GM23338 (cell line): ENCODE results near the gene STEAP3. TPM values are rescaled to one million over a fixed set of nuclear protein-coding genes. Genes with fewer than 3 reads are reported as not detected.

Source experiments
- ATAC-seq: fragments of 200-7000 bp; cut with Tn5 transposase; 3 replicates; pipeline ENCODE4 v1.9.1; 2020
- DNase-seq: peaks from one replicate; pipeline ENCODE4 v3.0.0-alpha.2; 2015; ENCODE audit warnings: low spot score
- H2AFZ ChIP-seq: fragments of 200-600 bp; sonication (generic); 2 replicates; pipeline ENCODE4 v1.8.0; 2016; ENCODE audit warnings: antibody characterized with exemption, mild to moderate bottlenecking, moderate library complexity
- H3F3A ChIP-seq: fragments of 200-600 bp; sonication (generic); replicated peaks from 2 replicates; pipeline ENCODE4 v1.8.0; 2017; ENCODE audit warnings: antibody characterized with exemption, mixed run types, low read depth
- H3K27ac ChIP-seq: fragments of 200-600 bp; sonication (generic); 2 replicates; pipeline ENCODE4 v1.6.1; 2016; ENCODE audit warnings: low read depth
- H3K27me3 ChIP-seq: fragments of 200-600 bp; sonication (generic); 2 replicates; pipeline ENCODE4 v1.8.0; 2016; ENCODE audit warnings: mild to moderate bottlenecking, mixed run types, moderate library complexity; ENCODE audit not compliant: insufficient read depth
- H3K36me3 ChIP-seq: fragments of 200-600 bp; sonication (generic); 2 replicates; pipeline ENCODE4 v1.8.0; 2016; ENCODE audit warnings: mild to moderate bottlenecking; ENCODE audit not compliant: insufficient read depth
- H3K4me1 ChIP-seq: fragments of 200-600 bp; sonication (generic); 2 replicates; pipeline ENCODE4 v1.8.0; 2016; ENCODE audit warnings: mild to moderate bottlenecking, moderate library complexity; ENCODE audit not compliant: insufficient read depth
- H3K4me2 ChIP-seq: fragments of 200-600 bp; sonication (generic); 2 replicates; pipeline ENCODE4 v1.7.1; 2017; ENCODE audit warnings: mixed run types
- H3K4me3 ChIP-seq: fragments of 200-600 bp; sonication (generic); 2 replicates; pipeline ENCODE4 v1.6.1; 2016; ENCODE audit warnings: mixed run types
- H3K79me2 ChIP-seq: fragments of 200-600 bp; sonication (generic); replicated peaks from 2 replicates; pipeline ENCODE4 v1.8.0; 2017; ENCODE audit warnings: mild to moderate bottlenecking; ENCODE audit not compliant: insufficient read depth
- H3K9me2 ChIP-seq: fragments of 200-600 bp; sonication (generic); 2 replicates; pipeline ENCODE4 v1.8.0; 2017; ENCODE audit not compliant: insufficient read depth
- H4K20me1 ChIP-seq: fragments of 200-600 bp; sonication (generic); replicated peaks from 2 replicates; pipeline ENCODE4 v1.8.0; 2017; ENCODE audit warnings: mild to moderate bottlenecking; ENCODE audit not compliant: insufficient read depth
- H3K27ac Mint-ChIP-seq: 2 replicates; pipeline ENCODE4 v1.8.0; 2020; ENCODE audit warnings: inconsistent platforms, mild to moderate bottlenecking, moderate library complexity, mixed read lengths
- H3K27me3 Mint-ChIP-seq: 3 replicates; pipeline ENCODE4 v1.8.0; 2022; ENCODE audit warnings: low read depth, mild to moderate bottlenecking, moderate library complexity, mixed read lengths, inconsistent platforms; ENCODE audit not compliant: insufficient read depth, poor library complexity
- H3K36me3 Mint-ChIP-seq: 3 replicates; pipeline ENCODE4 v1.8.0; 2021; ENCODE audit warnings: low read depth, mild to moderate bottlenecking, inconsistent platforms, moderate library complexity, mixed read lengths
- H3K4me1 Mint-ChIP-seq: 3 replicates; pipeline ENCODE4 v1.8.0; 2020; ENCODE audit warnings: mild to moderate bottlenecking, inconsistent platforms, mixed read lengths
- H3K4me3 Mint-ChIP-seq: 3 replicates; pipeline ENCODE4 v1.8.0; 2021; ENCODE audit warnings: moderate library complexity, mild to moderate bottlenecking, inconsistent platforms, mixed read lengths
- H3K9me3 Mint-ChIP-seq: 3 replicates; pipeline ENCODE4 v1.8.0; 2020; ENCODE audit warnings: moderate library complexity, mild to moderate bottlenecking, inconsistent platforms, mixed read lengths
- CREB1 ChIP-seq: fragments of 250-450 bp; sonication (Bioruptor Pico); IDR thresholded peaks from 2 replicates; pipeline ENCODE4 v1.5.0; 2020; ENCODE audit warnings: low read depth, mild to moderate bottlenecking, moderate library complexity
- CTCF ChIP-seq, 2 experiments: fragments of 200-600 bp in 1 of 2; sonication (generic) in 1 of 2; conservative IDR thresholded peaks; 2 replicates each; pipeline versions ENCODE4 v1.5.1 to v1.6.1; 2016 to 2017; ENCODE audit warnings: antibody characterized with exemption in 2 of 2, low read depth in 2 of 2, mild to moderate bottlenecking in 2 of 2, moderate library complexity in 1 of 2
- ETS1 ChIP-seq: IDR thresholded peaks from 2 replicates; pipeline ENCODE4 v1.6.1; 2016; ENCODE audit warnings: antibody characterized with exemption
- EZH2 ChIP-seq: fragments of 200-600 bp; sonication (generic); IDR thresholded peaks from one replicate; pipeline ENCODE4 v1.8.0; 2017; ENCODE audit warnings: antibody characterized with exemption, mild to moderate bottlenecking, low read depth; ENCODE audit not compliant: unreplicated experiment
- EZH2phosphoT487 ChIP-seq: fragments of 200-600 bp; sonication (generic); IDR thresholded peaks from one replicate; pipeline ENCODE4 v1.8.1; 2018; ENCODE audit warnings: antibody characterized with exemption; ENCODE audit not compliant: unreplicated experiment
- NANOG ChIP-seq: IDR thresholded peaks from 2 replicates; pipeline ENCODE4 v1.6.1; 2016; ENCODE audit warnings: antibody characterized with exemption, borderline replicate concordance
- REST ChIP-seq: IDR thresholded peaks from one replicate; pipeline ENCODE4 v1.6.1; 2018; ENCODE audit warnings: antibody characterized with exemption; ENCODE audit not compliant: unreplicated experiment
- STAT1 ChIP-seq: IDR thresholded peaks from one replicate; pipeline ENCODE4 v1.6.1; 2016; ENCODE audit warnings: antibody characterized with exemption; ENCODE audit not compliant: unreplicated experiment
- ZNF114 ChIP-seq: fragments of 250-450 bp; sonication (Bioruptor Pico); IDR thresholded peaks from 2 replicates; pipeline ENCODE4 v1.5.0; 2020; ENCODE audit warnings: mild to moderate bottlenecking, moderate library complexity
- ZNF331 ChIP-seq: fragments of 250-450 bp; sonication (Bioruptor Pico); IDR thresholded peaks from 2 replicates; pipeline ENCODE4 v1.5.0; 2020; ENCODE audit warnings: low read depth, mild to moderate bottlenecking, moderate library complexity
- polyA plus RNA-seq: library from polyadenylated mRNA; unstranded; fragments of >200 nt; fragmentation: Nextera tagmentation; extraction: Ambion mirVana; gene quantifications from 2 replicates; pipeline ENCODE4 v1.2.1, GENCODE V29; 2016
- total RNA-seq: library from RNA; depleted of rRNA; stranded (reverse); fragments of >200 nt; shearing (Covaris generic); gene quantifications from 2 replicates; pipeline ENCODE4 v1.2.3, GENCODE V29; 2014

The STEAP3 gene
- total and polyA plus RNA-seq, 2 experiments from 2014 or later: 8.6 to 27.3 TPM

DNA sequence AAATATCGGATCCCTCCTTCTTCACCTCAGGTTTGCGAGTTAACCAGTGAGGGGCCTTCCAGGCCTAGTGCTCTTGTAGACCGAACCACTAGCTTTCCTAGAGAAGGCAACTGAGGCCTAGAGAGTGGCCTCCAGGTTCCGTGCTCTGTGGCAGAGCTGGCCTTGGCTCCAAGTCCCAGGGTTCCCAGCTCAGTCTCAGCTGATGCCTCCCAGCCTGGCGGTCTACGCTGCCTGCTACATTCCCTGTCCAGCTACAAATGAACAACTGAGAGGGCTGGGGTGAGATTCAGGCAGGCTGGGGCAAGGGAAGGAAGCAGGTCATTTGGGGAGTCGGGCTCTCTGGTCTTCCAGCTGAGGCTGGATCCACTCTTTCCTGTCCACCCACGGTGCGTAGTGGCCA, 2.3 kb downstream of the STEAP3 start (continued):
- TF ChIP-seq REST (no peak), STAT1 (no peak), CREB1 (CRISPR knock-in tag) (no peak), CTCF (conservative IDR thresholded peaks at IDR 0.05; ENCODE audit: low read depth in 2 of 2) (no peak), NANOG (no peak), EZH2phosphoT487 (no peak)

GRCh38 chr2:119227346-119227745, 3.7 kb downstream of the STEAP3 start:
- H3K36me3 ChIP-seq: no peaks in the 10 kb centered on the region
- peaks cover 3% of the 10 kb centered on the region; the same call in 1 of the 2 replicates for H4K20me1 ChIP-seq
- no peak for ATAC-seq
- H3K27ac ChIP-seq: no peak overlapping the region
- no peaks in the 10 kb centered on the region for H3F3A ChIP-seq
- H3K4me1 ChIP-seq: peaks cover 29% of the 10 kb centered on the region
- H2AFZ ChIP-seq: no peak overlapping the region
- peaks cover 16% of the 10 kb centered on the region for H3K27me3 Mint-ChIP-seq
- H3K9me2 ChIP-seq: no peaks in the 10 kb centered on the region
- H3K4me2 ChIP-seq: no peak overlapping the region
- no peak overlapping the region for H3K4me3 ChIP-seq
- H3K36me3 Mint-ChIP-seq: no peaks in the 10 kb centered on the region
- peaks cover 14% of the 10 kb centered on the region for H3K27me3 ChIP-seq
- 0 out of 2 replicates have a peak, but pooled peaks cover 5% of the 10 kb centered on the region for H3K79me2 ChIP-seq
- H3K9me3 Mint-ChIP-seq: no peaks in the 10 kb centered on the region
- no peak overlapping the region for H3K27ac Mint-ChIP-seq
- H3K4me1 Mint-ChIP-seq: peaks cover 38% of the 10 kb centered on the region
- no peak overlapping the region for H3K4me3 Mint-ChIP-seq
- no peak for DNase-seq
- TF ChIP-seq EZH2: no peak
- no peak for TF ChIP-seq STAT1
- TF ChIP-seq CTCF (conservative IDR thresholded peaks at IDR 0.05; ENCODE audit: low read depth in 2 of 2): no peak
- no peak for TF ChIP-seq NANOG
- no peak for TF ChIP-seq ZNF331 (CRISPR knock-in tag)
- TF ChIP-seq CREB1 (CRISPR knock-in tag): no peak
- TF ChIP-seq EZH2phosphoT487: no peak
- no peak for TF ChIP-seq ZNF114 (CRISPR knock-in tag)
- no peak for TF ChIP-seq ETS1
